Body of pancreas (tissue), 4 donors: ENCODE data around the gene SPRR2B. TPM values are rescaled to one million over a fixed set of nuclear protein-coding genes. Genes with fewer than 3 reads are reported as not detected.
"Not testable (repeated sequence)": the region's sequence is repeated elsewhere in the genome, so short reads cannot be mapped to it uniquely, and the experiment has no call there.

ENCODE experiments used
- ATAC-seq: fragments of 150-250 bp; one replicate; pipeline ENCODE4 v1.9.1; 2016
- DNase-seq, 4 donors: peaks; one replicate each; pipeline ENCODE4 v3.0.0-alpha.2; 2019
- H3K27ac ChIP-seq, 4 donors: fragments of 200-600 bp; sonication (generic); 1 replicate in 3 of 4; 2 replicates in 1 of 4; pipeline versions ENCODE4 v1.5.1 to v1.6.1; 2016 to 2019; ENCODE audit warnings: mild to moderate bottlenecking in 1 of 4, mixed read lengths in 1 of 4, moderate library complexity in 1 of 4
- H3K27me3 ChIP-seq, 2 donors: fragments of 200-600 bp; sonication (generic); one replicate each; pipeline ENCODE4 v1.6.0; 2016; ENCODE audit warnings: mild to moderate bottlenecking in 1 of 2
- H3K36me3 ChIP-seq, 2 donors: fragments of 200-600 bp; sonication (generic); replicated peaks in 1 of 2; 2 replicates each; pipeline ENCODE4 v1.5.1; 2016; ENCODE audit warnings: low read depth in 2 of 2; ENCODE audit not compliant: insufficient read depth in 1 of 2
- H3K4me1 ChIP-seq: fragments of 200-600 bp; sonication (generic); one replicate; pipeline ENCODE4 v1.6.0; 2016
- H3K4me3 ChIP-seq, 2 donors: fragments of 200-600 bp; sonication (generic); 1 replicate in 1 of 2; 2 replicates in 1 of 2; pipeline ENCODE4 v1.5.1; 2016 to 2019
- H3K9me3 ChIP-seq, 3 donors: fragments of 200-600 bp; sonication (generic); 1 replicate in 2 of 3; 2 replicates in 1 of 3; pipeline ENCODE4 v1.5.1; 2016
- POLR2A ChIP-seq, 3 donors: fragments of 450-650 bp; IDR thresholded peaks; one replicate each; pipeline ENCODE4 v1.6.1; 2016; ENCODE audit warnings: antibody characterized with exemption in 3 of 3, mild to moderate bottlenecking in 2 of 3
- WGBS, 2 donors: methylation state at CpG; one replicate each; pipeline ENCODE4 v1.1.5; 2017; 5-methylcytosine and 5-hydroxymethylcytosine counted together
- intact Hi-C: fragments of 100-400 bp; cut with DNase I; formaldehyde crosslinking; loops from one replicate; pipeline ENCODE4 v1.15.1; 2023
- small RNA-seq: library from RNA; depleted of rRNA; stranded (forward); fragments of <200 nt; gene quantifications from one replicate; pipeline ENCODE3, GENCODE V24; 2016
- total RNA-seq, 2 donors: library from RNA; depleted of rRNA; stranded (reverse); fragments of >200 nt; gene quantifications; one replicate each; pipeline ENCODE4 v1.1.0, GENCODE V29; 2016
- TF ChIP-seq, protein P1 (sequence below), 7 experiments: fragments of 450-650 bp in 4 of 7; fragments of 200-600 bp in 3 of 7; sonication (generic) in 3 of 7; IDR thresholded peaks; one replicate each; pipeline ENCODE4 v1.5.1; 2016 to 2019; ENCODE audit warnings: antibody characterized with exemption in 7 of 7

Gene SPRR2B
- total RNA-seq, 2 donors from 2014 or later = not detected

DNA sequence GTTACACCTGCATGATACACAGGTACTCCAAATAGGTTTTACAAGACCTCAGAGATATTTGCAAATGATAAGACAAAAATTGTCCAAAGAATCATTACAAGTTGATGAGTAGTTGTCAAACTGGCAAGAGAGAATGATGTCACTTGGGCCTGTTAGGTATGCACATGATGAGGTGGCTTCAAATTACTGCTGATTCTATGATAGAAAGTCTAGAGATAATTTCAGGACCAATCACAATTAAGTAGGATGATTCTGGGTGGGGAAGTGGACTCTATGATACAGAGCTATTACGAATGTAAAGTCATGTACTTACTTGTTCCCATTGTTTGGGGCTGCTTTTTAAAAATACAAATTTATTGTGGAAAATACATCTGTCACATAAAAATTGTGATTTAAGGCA lies 45.6 kb downstream of the SPRR2B start:
- H3K36me3 ChIP-seq = no peaks in the 10 kb centered on the region
- no peak for ATAC-seq
- intact Hi-C loops = no loop called here
- H3K27ac ChIP-seq = no peak overlapping the region
- DNase-seq = no peak
- H3K9me3 ChIP-seq = no peaks in the 10 kb centered on the region
- H3K4me1 ChIP-seq = no peaks in the 10 kb centered on the region
- 62 to 78% methylated on average over 1 of the region's 1 CpG for WGBS, 2 donors
- no peaks in the 10 kb centered on the region for H3K27me3 ChIP-seq
- TF ChIP-seq, protein P1, sequence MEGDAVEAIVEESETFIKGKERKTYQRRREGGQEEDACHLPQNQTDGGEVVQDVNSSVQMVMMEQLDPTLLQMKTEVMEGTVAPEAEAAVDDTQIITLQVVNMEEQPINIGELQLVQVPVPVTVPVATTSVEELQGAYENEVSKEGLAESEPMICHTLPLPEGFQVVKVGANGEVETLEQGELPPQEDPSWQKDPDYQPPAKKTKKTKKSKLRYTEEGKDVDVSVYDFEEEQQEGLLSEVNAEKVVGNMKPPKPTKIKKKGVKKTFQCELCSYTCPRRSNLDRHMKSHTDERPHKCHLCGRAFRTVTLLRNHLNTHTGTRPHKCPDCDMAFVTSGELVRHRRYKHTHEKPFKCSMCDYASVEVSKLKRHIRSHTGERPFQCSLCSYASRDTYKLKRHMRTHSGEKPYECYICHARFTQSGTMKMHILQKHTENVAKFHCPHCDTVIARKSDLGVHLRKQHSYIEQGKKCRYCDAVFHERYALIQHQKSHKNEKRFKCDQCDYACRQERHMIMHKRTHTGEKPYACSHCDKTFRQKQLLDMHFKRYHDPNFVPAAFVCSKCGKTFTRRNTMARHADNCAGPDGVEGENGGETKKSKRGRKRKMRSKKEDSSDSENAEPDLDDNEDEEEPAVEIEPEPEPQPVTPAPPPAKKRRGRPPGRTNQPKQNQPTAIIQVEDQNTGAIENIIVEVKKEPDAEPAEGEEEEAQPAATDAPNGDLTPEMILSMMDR (IDR thresholded peaks at IDR 0.05) = no peak
- TF ChIP-seq POLR2A (IDR thresholded peaks at IDR 0.05) = no peak
- H3K4me3 ChIP-seq = no peak overlapping the region

DNA sequence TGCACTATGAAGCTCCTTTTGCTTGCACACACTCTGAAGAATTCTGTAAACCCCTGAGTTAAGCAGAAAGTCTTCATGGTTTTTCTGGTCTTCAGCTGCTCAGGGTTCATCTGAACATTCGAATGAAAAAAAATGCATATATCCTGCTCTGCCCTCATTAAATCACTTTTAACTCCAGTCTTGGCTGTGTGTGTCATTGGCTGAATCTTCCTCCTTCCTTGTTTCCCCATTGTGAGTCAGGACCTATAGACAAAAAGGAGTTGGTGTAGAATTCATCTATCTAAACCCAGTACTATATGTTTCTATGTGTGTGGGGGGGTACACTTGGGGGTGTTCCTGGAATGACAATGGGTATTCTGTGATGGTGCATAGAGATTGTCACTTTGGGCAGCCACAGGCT lies 47.0 kb downstream of the SPRR2B start:
- no peaks in the 10 kb centered on the region for H3K27me3 ChIP-seq
- TF ChIP-seq POLR2A (IDR thresholded peaks at IDR 0.05) = no peak
- TF ChIP-seq, protein P1 (IDR thresholded peaks at IDR 0.05) = no peak
- H3K4me3 ChIP-seq = no peak overlapping the region
- no peaks in the 10 kb centered on the region for H3K4me1 ChIP-seq
- ATAC-seq (no peak), DNase-seq (no peak)
- no peaks in the 10 kb centered on the region for H3K9me3 ChIP-seq
- H3K27ac ChIP-seq = no peak overlapping the region
- 81 to 85% methylated on average over 1 of the region's 1 CpG for WGBS, 2 donors
- intact Hi-C loops = no loop called here
- no peaks in the 10 kb centered on the region for H3K36me3 ChIP-seq

- intact Hi-C loops = no loop called here
- ATAC-seq (no peak), DNase-seq (no peak)
- H3K27ac ChIP-seq = no peak overlapping the region
- WGBS, 2 donors = 82 to 83% methylated on average over 6 to 7 of the region's 7 CpGs
- no peaks in the 10 kb centered on the region for H3K27me3 ChIP-seq
- H3K4me1 ChIP-seq = no peaks in the 10 kb centered on the region
- H3K36me3 ChIP-seq = no peaks in the 10 kb centered on the region
- TF ChIP-seq POLR2A (IDR thresholded peaks at IDR 0.05) = no peak
- TF ChIP-seq, protein P1 (IDR thresholded peaks at IDR 0.05) = no peak
- H3K4me3 ChIP-seq = no peak overlapping the region
- H3K9me3 ChIP-seq = no peaks in the 10 kb centered on the region
These were observed 48.3 kb downstream of the SPRR2B start for GRCh38 chr1:153023109-153023508.

- H3K36me3 ChIP-seq, H3K27me3 ChIP-seq, H3K4me3 ChIP-seq, H3K9me3 ChIP-seq, H3K4me1 ChIP-seq, ATAC-seq, intact Hi-C loops, DNase-seq, H3K27ac ChIP-seq: not testable (repeated sequence)
- WGBS, 2 donors = 40 to 57% methylated on average over 9 of the region's 9 CpGs
These were observed 49.1 kb downstream of the SPRR2B start for GRCh38 chr1:153022340-153022739.

GRCh38 chr1:153021829-153022228 lies 49.6 kb downstream of the SPRR2B start:
- H3K27me3 ChIP-seq, intact Hi-C loops, DNase-seq, H3K36me3 ChIP-seq, H3K9me3 ChIP-seq, H3K27ac ChIP-seq, H3K4me1 ChIP-seq, H3K4me3 ChIP-seq, ATAC-seq: not testable (repeated sequence)
- WGBS, 2 donors = 19 to 29% methylated on average over 2 of the region's 2 CpGs

Small RNA genes within 50 kb of the gene (small RNA-seq; reads per million reads assigned to genes)
- gene AL356867.1 = not detected

Other genes with a start within 250 kb of the SPRR2B start
- not detected for gene LCE1A, start 244.1 kb downstream of the SPRR2B start, total RNA-seq
- gene LCE6A, start 228.8 kb downstream of the SPRR2B start, total RNA-seq = not detected
- gene LCE7A, start 211.6 kb downstream of the SPRR2B start, total RNA-seq = not detected
- not detected for gene SMCP, start 193.3 kb downstream of the SPRR2B start, total RNA-seq
- gene IVL, start 163.1 kb downstream of the SPRR2B start, total RNA-seq = not detected
- not detected for gene SPRR5, start 124.4 kb downstream of the SPRR2B start, total RNA-seq
- gene SPRR4, start 101.0 kb downstream of the SPRR2B start, total RNA-seq = not detected
- gene SPRR1A, start 87.5 kb downstream of the SPRR2B start, total RNA-seq = not detected
- not detected for gene SPRR3, start 69.9 kb downstream of the SPRR2B start, total RNA-seq
- gene SPRR1B, start 40.4 kb downstream of the SPRR2B start, total RNA-seq = not detected
- gene SPRR2D, start 30.5 kb downstream of the SPRR2B start, total RNA-seq = not detected
- gene SPRR2A, start 14.1 kb downstream of the SPRR2B start, total RNA-seq = not detected
- not detected for gene SPRR2E, start 22.9 kb upstream of the SPRR2B start, total RNA-seq
- gene SPRR2F, start 41.9 kb upstream of the SPRR2B start, total RNA-seq = 1 to 10 TPM in 1 of 2 donors, not detected in 1; 1.3 TPM
- not detected for gene SPRR2G, start 79.3 kb upstream of the SPRR2B start, total RNA-seq
- gene LELP1, start 131.8 kb upstream of the SPRR2B start, total RNA-seq = not detected
- not detected for gene PRR9, start 146.0 kb upstream of the SPRR2B start, total RNA-seq
- not detected for gene LORICRIN, start 188.1 kb upstream of the SPRR2B start, total RNA-seq
- gene PGLYRP3, start 241.3 kb upstream of the SPRR2B start, total RNA-seq = not detected